WTC11 (cell line): ENCODE measurements around the gene NEK8. TPM values are rescaled to one million over a fixed set of nuclear protein-coding genes. Genes with fewer than 3 reads are reported as not detected.

Source experiments
- ATAC-seq: fragments of 200-7000 bp; cut with Tn5 transposase; 2 replicates; pipeline ENCODE4 v1.10.0; 2021; ENCODE audit warnings: mild to moderate bottlenecking, moderate library complexity
- CTCF ChIA-PET: fragments of 300-600 bp; sonication (Branson Sonifier 250); formaldehyde crosslinking; loops from one replicate; lab custom pipeline; 2021; ENCODE audit warnings: antibody characterized with exemption; lab: Charles Lee
- POLR2A ChIA-PET: fragments of 350-600 bp; sonication (Branson Sonifier 250); formaldehyde crosslinking; loops from one replicate; lab custom pipeline; 2021; ENCODE audit warnings: antibody characterized with exemption; lab: Charles Lee
- DNase-seq: peaks from one replicate; pipeline ENCODE4 v3.0.0; 2021; ENCODE audit warnings: low spot score
- H3K27ac Mint-ChIP-seq: 2 replicates; pipeline ENCODE4 v1.8.0; 2021; ENCODE audit warnings: mixed read lengths
- H3K27me3 Mint-ChIP-seq: 2 replicates; pipeline ENCODE4 v1.8.0; 2021; ENCODE audit warnings: low read depth, mild to moderate bottlenecking, moderate library complexity, mixed read lengths
- H3K36me3 Mint-ChIP-seq: 2 replicates; pipeline ENCODE4 v1.8.0; 2021; ENCODE audit warnings: mixed read lengths
- H3K4me1 Mint-ChIP-seq: 2 replicates; pipeline ENCODE4 v1.8.0; 2022; ENCODE audit warnings: mixed read lengths
- H3K4me3 Mint-ChIP-seq: 2 replicates; pipeline ENCODE4 v1.8.0; 2021; ENCODE audit warnings: mild to moderate bottlenecking, moderate library complexity, mixed read lengths
- H3K9me3 Mint-ChIP-seq: 2 replicates; pipeline ENCODE4 v1.8.0; 2021; ENCODE audit warnings: mixed read lengths
- ATF1 ChIP-seq: sonication (generic); formaldehyde crosslinking; IDR thresholded peaks from 2 replicates; pipeline ENCODE4 v1.8.1; 2023; ENCODE audit warnings: mild to moderate bottlenecking, moderate library complexity, missing genetic modification reagents
- ATF2 ChIP-seq: sonication (generic); formaldehyde crosslinking; IDR thresholded peaks from 2 replicates; pipeline ENCODE4 v1.8.1; 2022; ENCODE audit warnings: low read depth, missing genetic modification reagents, borderline replicate concordance
- ATF3 ChIP-seq: sonication (generic); formaldehyde crosslinking; conservative IDR thresholded peaks from 2 replicates; pipeline ENCODE4 v1.8.1; 2022; ENCODE audit warnings: mild to moderate bottlenecking, missing genetic modification reagents
- CREM ChIP-seq: sonication (generic); formaldehyde crosslinking; IDR thresholded peaks from 2 replicates; pipeline ENCODE4 v1.8.1; 2022; ENCODE audit warnings: mild to moderate bottlenecking, missing genetic modification reagents, moderate library complexity
- E2F1 ChIP-seq: sonication (generic); formaldehyde crosslinking; IDR thresholded peaks from 2 replicates; pipeline ENCODE4 v1.8.0; 2022; ENCODE audit warnings: mild to moderate bottlenecking, missing genetic modification reagents
- E2F4 ChIP-seq: sonication (generic); formaldehyde crosslinking; IDR thresholded peaks from 2 replicates; pipeline ENCODE4 v1.8.1; 2022; ENCODE audit warnings: low read depth, mild to moderate bottlenecking, moderate library complexity, missing genetic modification reagents, borderline replicate concordance
- ELF4 ChIP-seq: sonication (generic); formaldehyde crosslinking; IDR thresholded peaks from 2 replicates; pipeline ENCODE4 v1.8.1; 2022; ENCODE audit warnings: low read depth, mild to moderate bottlenecking, moderate library complexity, missing genetic modification reagents
- ETV6 ChIP-seq: sonication (generic); formaldehyde crosslinking; IDR thresholded peaks from 2 replicates; pipeline ENCODE4 v1.8.1; 2022; ENCODE audit warnings: mild to moderate bottlenecking, missing genetic modification reagents
- FOXP4 ChIP-seq: sonication (generic); formaldehyde crosslinking; IDR thresholded peaks from 2 replicates; pipeline ENCODE4 v1.8.0; 2022; ENCODE audit warnings: mild to moderate bottlenecking, missing genetic modification reagents
- GABPB1 ChIP-seq: sonication (generic); formaldehyde crosslinking; IDR thresholded peaks from 2 replicates; pipeline ENCODE4 v1.8.1; 2023; ENCODE audit warnings: mild to moderate bottlenecking, missing genetic modification reagents
- NFE2L1 ChIP-seq: sonication (generic); formaldehyde crosslinking; IDR thresholded peaks from 2 replicates; pipeline ENCODE4 v1.8.1; 2023; ENCODE audit warnings: missing genetic modification reagents
- NR3C1 ChIP-seq: sonication (generic); formaldehyde crosslinking; conservative IDR thresholded peaks from 2 replicates; pipeline ENCODE4 v1.8.1; 2023; ENCODE audit warnings: low read depth, mild to moderate bottlenecking, missing genetic modification reagents
- PRDM15 ChIP-seq: sonication (generic); formaldehyde crosslinking; IDR thresholded peaks from 2 replicates; pipeline ENCODE4 v1.8.0; 2022; ENCODE audit warnings: missing genetic modification reagents
- ZMAT4 ChIP-seq: fragments of 250-450 bp; sonication (Bioruptor Pico); IDR thresholded peaks from 2 replicates; pipeline ENCODE4 v1.9.0; 2021; ENCODE audit warnings: mild to moderate bottlenecking
- ZNF219 ChIP-seq: sonication (generic); formaldehyde crosslinking; IDR thresholded peaks from 2 replicates; pipeline ENCODE4 v1.8.0; 2023; ENCODE audit warnings: missing genetic modification reagents, mild to moderate bottlenecking, borderline replicate concordance
- ZNF232 ChIP-seq: sonication (generic); formaldehyde crosslinking; IDR thresholded peaks from 2 replicates; pipeline ENCODE4 v1.8.0; 2022; ENCODE audit warnings: mild to moderate bottlenecking, missing genetic modification reagents
- ZNF263 ChIP-seq: sonication (generic); formaldehyde crosslinking; IDR thresholded peaks from 2 replicates; pipeline ENCODE4 v1.8.1; 2022; ENCODE audit warnings: low read depth, mild to moderate bottlenecking, moderate library complexity, missing genetic modification reagents
- ZNF317 ChIP-seq: sonication (generic); formaldehyde crosslinking; IDR thresholded peaks from 2 replicates; pipeline ENCODE4 v1.8.1; 2023; ENCODE audit warnings: low read depth, mild to moderate bottlenecking, moderate library complexity, missing genetic modification reagents, borderline replicate concordance
- ZNF396 ChIP-seq: fragments of 250-450 bp; sonication (Bioruptor Pico); IDR thresholded peaks from 2 replicates; pipeline ENCODE4 v1.8.0; 2021; ENCODE audit warnings: mild to moderate bottlenecking, moderate library complexity, borderline replicate concordance
- total RNA-seq: library from RNA; stranded (reverse); gene quantifications from 3 replicates; pipeline ENCODE4 v1.2.3, GENCODE V29; 2021

The NEK8 gene
- total RNA-seq, 1 experiment from 2014 or later, result 25.0 TPM

- DNase-seq, result no peak
- H3K27me3 Mint-ChIP-seq, result no peaks in the 10 kb centered on the region
- peaks cover 12% of the 10 kb centered on the region for H3K4me1 Mint-ChIP-seq
- POLR2A ChIA-PET, result interaction anchor here (0.8 to 1.0 kb wide), 2 partner anchors 12 to 27 kb away, joined by 3 to 4 read pairs; partner anchors contain the start of genes PROCA1 and TLCD1
- ATAC-seq, result no peak
- no peak overlapping the region for H3K27ac Mint-ChIP-seq
- no peak overlapping the region for H3K4me3 Mint-ChIP-seq
- TF ChIP-seq CREM (CRISPR knock-in tag), result no peak
- no peak for TF ChIP-seq E2F4 (CRISPR knock-in tag)
- TF ChIP-seq ATF3 (CRISPR knock-in tag), result no peak
- TF ChIP-seq ZNF317 (CRISPR knock-in tag), result no peak
- no peak for TF ChIP-seq ATF1
- no peak for TF ChIP-seq E2F1 (CRISPR knock-in tag)
- no peak for TF ChIP-seq ELF4 (CRISPR knock-in tag)
- no peak for TF ChIP-seq PRDM15 (CRISPR knock-in tag)
- TF ChIP-seq ZNF396 (CRISPR knock-in tag), result no peak
- TF ChIP-seq GABPB1 (CRISPR knock-in tag), result no peak
- no peak for TF ChIP-seq ZNF263
- TF ChIP-seq ZNF232, result no peak
- no peak for TF ChIP-seq ZMAT4 (CRISPR knock-in tag)
- no peak for TF ChIP-seq ZNF219 (CRISPR knock-in tag)
- TF ChIP-seq NFE2L1, result no peak
- TF ChIP-seq ETV6, result no peak
- no peak for TF ChIP-seq NR3C1 (CRISPR knock-in tag)
- no peak for TF ChIP-seq ATF2 (CRISPR knock-in tag)
- TF ChIP-seq FOXP4 (CRISPR knock-in tag), result no peak
- TF ChIP-seq, all 79 proteins: peak for 0
- H3K9me3 Mint-ChIP-seq, result no peaks in the 10 kb centered on the region
- H3K36me3 Mint-ChIP-seq, result peaks cover 22% of the 10 kb centered on the region
- CTCF ChIA-PET, result interaction anchor here (0.7 kb wide), 1 partner anchor 111 kb away, joined by 3 read pairs; no protein-coding TSS in a partner anchor
These were observed 9.4 kb downstream of the NEK8 start for GRCh38 chr17:28737770-28738679.
